Coronary artery (tissue), 2 donors: ENCODE measurements around the gene THAP3.

Experiments
- DNase-seq: peaks from one replicate; pipeline ENCODE4 v3.0.0-alpha.2; 2017; ENCODE audit warnings: low spot score
- H3K27ac ChIP-seq, 2 donors: fragments of 200-600 bp; sonication (generic); one replicate each; pipeline ENCODE4 v1.5.1; 2016 to 2019
- H3K4me3 ChIP-seq: fragments of 200-600 bp; sonication (generic); 2 replicates; pipeline ENCODE4 v1.5.1; 2016; ENCODE audit warnings: mild to moderate bottlenecking, moderate library complexity
- TF ChIP-seq, protein P1 (sequence below): fragments of 200-600 bp; sonication (generic); IDR thresholded peaks from one replicate; pipeline ENCODE4 v1.5.1; 2019; ENCODE audit warnings: antibody characterized with exemption

Gene THAP3

DNA sequence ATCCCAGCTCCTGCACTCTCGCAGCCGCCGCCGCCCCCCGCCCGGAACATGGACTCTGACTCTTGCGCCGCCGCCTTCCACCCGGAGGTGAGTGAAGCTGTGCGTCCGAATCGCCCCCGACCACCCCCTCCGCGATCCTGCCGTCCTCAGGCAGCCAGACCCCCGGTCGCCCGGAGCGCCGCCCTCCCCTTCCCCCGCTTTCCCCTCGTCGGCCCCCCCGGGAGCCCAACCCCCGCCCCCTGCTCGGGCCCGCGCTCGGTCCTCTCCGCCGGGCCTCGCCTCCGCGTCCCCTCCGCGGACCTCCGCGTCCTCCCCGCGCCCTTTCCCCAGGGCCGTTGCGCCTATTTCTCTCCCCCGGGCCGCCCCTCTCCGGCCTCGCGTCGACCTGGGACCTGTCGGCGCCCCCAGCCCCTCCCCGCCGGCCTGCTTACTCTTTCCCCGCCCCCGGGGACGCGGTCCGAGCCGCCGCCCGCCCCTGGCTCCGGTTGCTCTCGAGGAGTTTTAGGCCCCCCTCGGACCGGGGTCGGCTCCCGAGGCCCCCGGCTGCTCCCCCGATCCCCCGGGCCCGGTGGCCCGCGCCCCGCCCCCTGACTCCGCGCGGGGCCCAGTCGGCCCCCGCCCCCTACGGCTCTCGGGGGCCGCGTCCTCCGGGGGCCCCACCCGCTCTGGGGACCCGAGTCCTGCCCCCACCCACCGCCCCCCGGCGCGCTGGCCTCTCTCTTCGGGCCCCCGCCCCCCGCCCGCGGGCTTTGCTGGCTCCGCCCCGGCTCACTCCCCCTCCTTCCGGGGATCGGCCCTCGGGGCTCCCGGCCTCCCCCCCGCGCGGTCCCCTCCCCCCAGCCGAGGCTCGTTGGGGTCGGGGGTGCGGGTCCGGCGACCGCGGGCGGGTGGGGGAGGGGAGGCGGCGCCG, 10.4 kb upstream of the THAP3 start:
- peak overlapping the region; percentile 95 to 99 for H3K27ac ChIP-seq
- no peak for DNase-seq
- TF ChIP-seq, protein P1, sequence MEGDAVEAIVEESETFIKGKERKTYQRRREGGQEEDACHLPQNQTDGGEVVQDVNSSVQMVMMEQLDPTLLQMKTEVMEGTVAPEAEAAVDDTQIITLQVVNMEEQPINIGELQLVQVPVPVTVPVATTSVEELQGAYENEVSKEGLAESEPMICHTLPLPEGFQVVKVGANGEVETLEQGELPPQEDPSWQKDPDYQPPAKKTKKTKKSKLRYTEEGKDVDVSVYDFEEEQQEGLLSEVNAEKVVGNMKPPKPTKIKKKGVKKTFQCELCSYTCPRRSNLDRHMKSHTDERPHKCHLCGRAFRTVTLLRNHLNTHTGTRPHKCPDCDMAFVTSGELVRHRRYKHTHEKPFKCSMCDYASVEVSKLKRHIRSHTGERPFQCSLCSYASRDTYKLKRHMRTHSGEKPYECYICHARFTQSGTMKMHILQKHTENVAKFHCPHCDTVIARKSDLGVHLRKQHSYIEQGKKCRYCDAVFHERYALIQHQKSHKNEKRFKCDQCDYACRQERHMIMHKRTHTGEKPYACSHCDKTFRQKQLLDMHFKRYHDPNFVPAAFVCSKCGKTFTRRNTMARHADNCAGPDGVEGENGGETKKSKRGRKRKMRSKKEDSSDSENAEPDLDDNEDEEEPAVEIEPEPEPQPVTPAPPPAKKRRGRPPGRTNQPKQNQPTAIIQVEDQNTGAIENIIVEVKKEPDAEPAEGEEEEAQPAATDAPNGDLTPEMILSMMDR, result no peak
- peak overlapping the region; percentile 100 for H3K4me3 ChIP-seq

- TF ChIP-seq, protein P1, result no peak
- peak overlapping the region; percentile 95 to 99 for H3K27ac ChIP-seq
- DNase-seq, result no peak
- H3K4me3 ChIP-seq, result peak overlapping the region; percentile 100
Observed at GRCh38 chr1:6614929-6615785, 9.5 kb upstream of the THAP3 start.

DNA sequence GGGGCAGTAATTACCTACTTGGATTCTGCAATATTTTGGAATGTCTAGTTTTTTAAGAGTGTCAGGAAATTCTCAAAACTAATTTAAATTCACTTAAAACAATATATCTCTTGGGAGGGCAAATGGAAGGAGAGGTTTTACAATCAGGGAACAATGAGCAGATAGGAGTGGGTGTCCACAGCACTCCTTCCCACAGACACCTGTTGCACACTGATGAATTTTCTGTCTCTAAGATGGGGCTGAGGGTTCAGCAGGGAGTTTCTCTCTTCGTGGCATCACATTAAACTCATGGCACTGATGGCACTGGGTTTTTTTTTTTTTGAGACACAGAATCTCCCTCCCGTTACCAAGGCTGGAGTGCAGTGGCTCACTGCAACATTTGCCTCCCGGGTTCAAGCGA, 5.6 kb upstream of the THAP3 start:
- TF ChIP-seq, protein P1, result no peak
- no peak overlapping the region for H3K27ac ChIP-seq
- no peak overlapping the region for H3K4me3 ChIP-seq
- DNase-seq, result no peak

DNA sequence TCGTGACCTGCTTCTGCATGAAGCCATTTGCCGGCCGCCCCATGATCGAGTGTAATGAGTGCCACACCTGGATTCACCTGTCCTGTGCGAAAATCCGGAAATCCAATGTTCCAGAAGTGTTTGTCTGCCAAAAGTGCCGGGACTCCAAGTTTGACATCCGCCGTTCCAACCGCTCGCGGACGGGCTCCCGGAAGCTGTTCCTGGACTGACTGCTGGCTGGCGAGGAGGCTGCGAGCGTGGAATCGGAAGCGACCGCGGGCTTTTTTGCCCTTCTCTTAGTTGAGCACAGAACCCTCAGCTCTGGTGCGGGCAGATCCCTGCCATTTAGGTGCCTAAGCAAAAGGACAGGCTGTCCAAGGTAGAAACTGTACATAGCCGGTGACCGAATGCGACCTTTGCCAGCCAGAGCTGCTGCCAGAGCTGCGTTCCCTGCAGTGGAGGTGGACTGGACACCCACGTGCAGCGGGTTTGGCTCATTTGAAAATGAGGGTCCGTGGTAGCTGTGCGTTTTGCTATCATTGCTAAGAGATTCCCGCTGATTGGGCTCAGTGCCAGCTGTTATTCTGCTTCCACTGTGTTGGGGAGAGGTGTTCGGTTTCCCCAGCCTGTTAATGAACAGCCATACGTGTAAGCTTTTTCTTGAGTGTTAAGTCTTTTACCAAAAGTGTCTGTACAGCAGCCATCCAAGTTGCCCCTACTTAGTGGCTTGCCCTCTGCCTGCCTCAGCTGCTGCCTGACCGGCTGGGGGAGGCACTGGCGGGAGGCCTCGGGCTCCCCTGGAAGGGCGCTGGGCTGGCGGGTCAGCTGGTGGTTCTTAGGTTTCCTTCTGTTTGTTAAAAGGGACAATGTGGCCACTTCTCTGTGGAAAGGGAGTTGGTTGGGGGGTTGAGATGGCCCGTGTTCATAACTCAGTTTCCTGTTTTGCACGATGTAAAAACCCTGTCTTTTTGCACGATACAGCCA, 3.0 kb upstream of the THAP3 start:
- DNase-seq, result no peak
- TF ChIP-seq, protein P1, result no peak
- Histone ChIP-seq H3K4me3 (no peak overlapping the region), H3K27ac (no peak overlapping the region)

DNA sequence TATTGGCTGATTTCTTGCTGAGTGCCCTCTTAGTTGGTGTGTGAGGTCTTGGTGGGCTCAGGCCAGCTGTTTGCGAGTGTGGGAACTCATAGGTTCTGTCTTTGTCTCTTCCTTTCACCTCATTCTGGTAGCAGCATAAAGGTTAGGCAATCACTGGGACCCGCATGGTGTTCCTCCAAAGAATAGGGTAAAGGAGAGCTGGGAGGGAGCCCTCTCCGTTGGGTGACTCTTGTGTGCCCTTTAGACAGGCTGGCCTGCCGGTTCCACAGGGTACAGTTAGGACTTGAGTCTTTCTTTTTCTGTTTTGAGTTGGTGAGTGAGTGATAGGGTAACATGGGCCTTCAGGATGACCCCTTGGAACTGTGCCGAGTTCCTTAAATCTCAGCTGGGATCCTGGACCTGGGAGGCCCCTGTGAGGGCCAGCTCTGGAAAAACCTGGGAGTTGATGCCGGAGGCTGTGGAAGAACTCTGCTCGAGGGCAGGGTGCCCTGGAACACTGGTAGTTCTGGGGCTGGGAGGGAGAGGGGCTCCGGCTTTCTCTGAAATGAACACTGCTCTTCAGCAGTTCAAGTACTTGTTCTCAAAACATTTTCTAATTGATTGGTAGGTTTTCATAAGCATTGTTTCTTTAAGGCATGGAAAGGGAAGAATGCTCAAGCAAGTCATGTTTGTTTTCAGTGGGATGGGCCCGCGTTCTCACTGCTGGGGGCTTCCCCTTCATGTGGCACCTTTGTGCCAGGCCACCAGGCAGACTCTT, 2.1 kb upstream of the THAP3 start:
- Histone ChIP-seq H3K27ac (no peak overlapping the region), H3K4me3 (no peak overlapping the region)
- DNase-seq, result no peak
- TF ChIP-seq, protein P1, result no peak
